Loucy (cell line): ENCODE data around the gene COMMD2.

Source experiments
- H2AFZ ChIP-seq: fragments of 200-600 bp; sonication (generic); 2 replicates; pipeline ENCODE4 v1.6.0; 2016; ENCODE audit warnings: antibody characterized with exemption, mild to moderate bottlenecking, low read length, moderate library complexity
- H3F3A ChIP-seq: fragments of 200-600 bp; 2 replicates; pipeline ENCODE4 v1.6.0; 2016; ENCODE audit warnings: antibody characterized with exemption, low read depth, mild to moderate bottlenecking
- H3K27me3 ChIP-seq: fragments of 200-600 bp; sonication (generic); 2 replicates; pipeline ENCODE4 v1.6.1; 2014; ENCODE audit warnings: low read length, mild to moderate bottlenecking; ENCODE audit not compliant: insufficient read depth, poor library complexity, severe bottlenecking
- H3K36me3 ChIP-seq: fragments of 200-600 bp; sonication (generic); 2 replicates; pipeline ENCODE4 v1.6.1; 2016; ENCODE audit warnings: low read length; ENCODE audit not compliant: insufficient read depth
- H3K4me1 ChIP-seq: fragments of 200-600 bp; sonication (generic); 2 replicates; pipeline ENCODE4 v1.5.1; 2014; ENCODE audit warnings: low read length, mild to moderate bottlenecking; ENCODE audit not compliant: insufficient read depth, poor library complexity, severe bottlenecking
- H3K4me2 ChIP-seq: fragments of 200-600 bp; sonication (generic); 2 replicates; pipeline ENCODE4 v1.6.0; 2014; ENCODE audit warnings: antibody characterized with exemption, low read length, low read depth, mild to moderate bottlenecking; ENCODE audit not compliant: poor library complexity, severe bottlenecking
- H3K4me3 ChIP-seq: fragments of 200-600 bp; sonication (generic); 2 replicates; pipeline ENCODE4 v1.5.1; 2014; ENCODE audit warnings: low read length, mild to moderate bottlenecking, mixed read lengths; ENCODE audit not compliant: poor library complexity, severe bottlenecking
- H3K79me2 ChIP-seq: fragments of 200-600 bp; sonication (generic); 2 replicates; pipeline ENCODE4 v1.6.1; 2014; ENCODE audit warnings: low read length; ENCODE audit not compliant: insufficient read depth
- H3K9ac ChIP-seq: fragments of 200-600 bp; sonication (generic); 2 replicates; pipeline ENCODE4 v1.6.0; 2014; ENCODE audit warnings: mild to moderate bottlenecking, low read depth, low read length, moderate library complexity; ENCODE audit not compliant: poor library complexity, severe bottlenecking
- H3K9me2 ChIP-seq: fragments of 200-600 bp; sonication (generic); replicated peaks from 2 replicates; pipeline ENCODE4 v1.6.1; 2016; ENCODE audit warnings: low read depth, low read length, mixed read lengths
- H3K9me3 ChIP-seq: fragments of 200-600 bp; sonication (generic); 2 replicates; pipeline ENCODE4 v1.6.1; 2014; ENCODE audit warnings: mild to moderate bottlenecking, antibody characterized with exemption, low read length, low read depth; ENCODE audit not compliant: insufficient read depth
- H4K20me1 ChIP-seq: fragments of 200-600 bp; sonication (generic); 2 replicates; pipeline ENCODE4 v1.6.0; 2014; ENCODE audit warnings: antibody characterized with exemption, low read length, mild to moderate bottlenecking; ENCODE audit not compliant: insufficient read depth, poor library complexity, severe bottlenecking
- CTCF ChIP-seq: fragments of 200-600 bp; sonication (generic); conservative IDR thresholded peaks from 2 replicates; pipeline ENCODE4 v1.5.1; 2014; ENCODE audit warnings: mild to moderate bottlenecking, antibody characterized with exemption, low read length
- EZH2phosphoT487 ChIP-seq: fragments of 200-600 bp; IDR thresholded peaks from 2 replicates; pipeline ENCODE4 v1.6.1; 2018; ENCODE audit warnings: antibody characterized with exemption, mild to moderate bottlenecking, moderate library complexity, borderline replicate concordance

Gene COMMD2

GRCh38 chr3:149752051-149752787 lies at the start of gene COMMD2:
TSS of gene COMMD2 (minus strand) at chr3:149752489. CDS start at chr3:149752444, 45 bp downstream.
- Histone ChIP-seq H3K27me3 (no peaks in the 10 kb centered on the region), H3K36me3 (peaks cover 8% of the 10 kb centered on the region; the same call in 1 of the 2 replicates), H3K9me2 (no peaks in the 10 kb centered on the region), H3K4me3 (peak within 1 kb of the TSS; percentile 94), H4K20me1 (no peaks in the 10 kb centered on the region), H2AFZ (peak within 1 kb of the TSS; percentile 99), H3K9ac (peak within 1 kb of the TSS; percentile 79), H3F3A (no peaks in the 10 kb centered on the region), H3K79me2 (peaks cover 23% of the 10 kb centered on the region), H3K4me2 (peak within 1 kb of the TSS; percentile 98), H3K4me1 (peaks cover 16% of the 10 kb centered on the region), H3K9me3 (no peaks in the 10 kb centered on the region)
- TF ChIP-seq CTCF (peak; percentile 52), EZH2phosphoT487 (no peak)

GRCh38 chr3:149801639-149802038 lies 49.4 kb upstream of the COMMD2 start:
- H3K79me2 ChIP-seq = no peaks in the 10 kb centered on the region
- H3K9me3 ChIP-seq = no peaks in the 10 kb centered on the region
- H2AFZ ChIP-seq = no peak overlapping the region
- H3K4me1 ChIP-seq = no peaks in the 10 kb centered on the region
- no peak overlapping the region for H3K4me3 ChIP-seq
- H3K9ac ChIP-seq = no peak overlapping the region
- no peak overlapping the region for H3K4me2 ChIP-seq
- H3K9me2 ChIP-seq = no peaks in the 10 kb centered on the region
- no peak for TF ChIP-seq EZH2phosphoT487
- TF ChIP-seq CTCF = no peak
- H4K20me1 ChIP-seq = no peaks in the 10 kb centered on the region
- H3F3A ChIP-seq = no peaks in the 10 kb centered on the region
- no peaks in the 10 kb centered on the region for H3K36me3 ChIP-seq
- H3K27me3 ChIP-seq = no peaks in the 10 kb centered on the region

- no peaks in the 10 kb centered on the region for H3K9me2 ChIP-seq
- H3K27me3 ChIP-seq = no peaks in the 10 kb centered on the region
- no peaks in the 10 kb centered on the region for H3K79me2 ChIP-seq
- H3K9me3 ChIP-seq = no peaks in the 10 kb centered on the region
- H3K4me2 ChIP-seq = no peak overlapping the region
- H4K20me1 ChIP-seq = no peaks in the 10 kb centered on the region
- TF ChIP-seq EZH2phosphoT487 (no peak), CTCF (no peak)
- H3K4me1 ChIP-seq = no peaks in the 10 kb centered on the region
- no peak overlapping the region for H3K4me3 ChIP-seq
- H3K9ac ChIP-seq = no peak overlapping the region
- no peaks in the 10 kb centered on the region for H3K36me3 ChIP-seq
- H2AFZ ChIP-seq = no peak overlapping the region
- no peaks in the 10 kb centered on the region for H3F3A ChIP-seq
These were observed 48.9 kb upstream of the COMMD2 start for GRCh38 chr3:149801195-149801594.
